A673 (cell line): ENCODE results near the gene NSFL1C. TPM values are rescaled to one million over a fixed set of nuclear protein-coding genes. Genes with fewer than 3 reads are reported as not detected.

Experiments
- BruUV-seq: library from RNA; stranded (reverse); fragments of 400-500 nt; replicated peaks from 2 replicates; lab custom pipeline; 2021; lab: Mats Ljungman, UMichigan
- CTCF ChIA-PET: fragments of 300-600 bp; sonication (Branson Sonifier 250); formaldehyde crosslinking; loops from one replicate; lab custom pipeline; 2022; ENCODE audit warnings: antibody characterized with exemption; lab: Charles Lee
- POLR2A ChIA-PET: fragments of 300-600 bp; sonication (Branson Sonifier 250); formaldehyde crosslinking; loops from one replicate; lab custom pipeline; 2022; ENCODE audit warnings: antibody characterized with exemption; ENCODE audit not compliant: low non-redundant PET; lab: Charles Lee
- DNase-seq: peaks from one replicate; pipeline ENCODE4 v3.0.0-alpha.2; 2015; ENCODE audit warnings: low spot score
- H3K27ac ChIP-seq: fragments of 200-600 bp; sonication (generic); 2 replicates; pipeline ENCODE4 v1.5.1; 2016; ENCODE audit warnings: mixed run types, low read depth, mild to moderate bottlenecking, mixed read lengths, antibody characterized with exemption, low read length; ENCODE audit not compliant: poor library complexity, severe bottlenecking
- H3K27me3 ChIP-seq: fragments of 200-600 bp; sonication (generic); replicated peaks from 2 replicates; pipeline ENCODE4 v1.6.1; 2017; ENCODE audit warnings: mixed run types, low read depth, mild to moderate bottlenecking, mixed read lengths, antibody characterized with exemption, low read length; ENCODE audit not compliant: insufficient read depth, poor library complexity
- H3K36me3 ChIP-seq: fragments of 200-600 bp; sonication (generic); 2 replicates; pipeline ENCODE4 v1.6.1; 2016; ENCODE audit warnings: mixed run types, mild to moderate bottlenecking, mixed read lengths, antibody characterized with exemption, low read length; ENCODE audit not compliant: insufficient read depth, poor library complexity, severe bottlenecking
- H3K4me1 ChIP-seq: fragments of 200-600 bp; sonication (generic); 2 replicates; pipeline ENCODE4 v1.6.1; 2017; ENCODE audit warnings: mixed run types, mild to moderate bottlenecking, mixed read lengths, antibody characterized with exemption, low read length; ENCODE audit not compliant: insufficient read depth, poor library complexity, severe bottlenecking
- H3K4me3 ChIP-seq: fragments of 200-600 bp; sonication (generic); 2 replicates; pipeline ENCODE4 v1.5.1; 2016; ENCODE audit warnings: low read depth, mixed run types, mild to moderate bottlenecking, mixed read lengths, low read length; ENCODE audit not compliant: poor library complexity, severe bottlenecking
- H3K9me3 ChIP-seq: fragments of 200-600 bp; sonication (generic); 2 replicates; pipeline ENCODE4 v1.6.1; 2016; ENCODE audit warnings: mixed run types, low read depth, mild to moderate bottlenecking, mixed read lengths, antibody characterized with exemption, low read length; ENCODE audit not compliant: poor library complexity, severe bottlenecking
- CTCF ChIP-seq: fragments of 300-800, 200-600 bp; sonication (generic); conservative IDR thresholded peaks from 2 replicates; pipeline ENCODE4 v1.5.1; 2017; ENCODE audit warnings: low read depth, mild to moderate bottlenecking, antibody characterized with exemption, low read length, moderate library complexity, mixed read lengths
- EZH2 ChIP-seq: fragments of 200-600 bp; sonication (generic); IDR thresholded peaks from 2 replicates; pipeline ENCODE4 v1.6.1; 2017; ENCODE audit warnings: borderline replicate concordance, low read depth, mild to moderate bottlenecking, mixed read lengths, antibody characterized with exemption, low read length; ENCODE audit not compliant: poor library complexity, severe bottlenecking
- intact Hi-C: fragments of 100-400 bp; cut with micrococcal nuclease; formaldehyde crosslinking; loops from one replicate; pipeline ENCODE4 v1.10.0; 2022; ENCODE audit not compliant: unreplicated experiment
- total RNA-seq: library from RNA; stranded (reverse); gene quantifications from 2 replicates; pipeline ENCODE4 v1.2.3, GENCODE V29; 2021

Gene NSFL1C
- total RNA-seq, 1 experiment from 2014 or later = 158 TPM

- TF ChIP-seq EZH2 (no peak), CTCF (no peak)
- intact Hi-C loops = no loop called here
Observed at GRCh38 chr20:1491281-1491840, 24.7 kb upstream of the NSFL1C start, which contains the start of gene SIRPB2. Gene SIRPB2, minus strand, starts transcription at chr20:1491420. Its CDS starts 61 bp downstream, at chr20:1491359.

DNA sequence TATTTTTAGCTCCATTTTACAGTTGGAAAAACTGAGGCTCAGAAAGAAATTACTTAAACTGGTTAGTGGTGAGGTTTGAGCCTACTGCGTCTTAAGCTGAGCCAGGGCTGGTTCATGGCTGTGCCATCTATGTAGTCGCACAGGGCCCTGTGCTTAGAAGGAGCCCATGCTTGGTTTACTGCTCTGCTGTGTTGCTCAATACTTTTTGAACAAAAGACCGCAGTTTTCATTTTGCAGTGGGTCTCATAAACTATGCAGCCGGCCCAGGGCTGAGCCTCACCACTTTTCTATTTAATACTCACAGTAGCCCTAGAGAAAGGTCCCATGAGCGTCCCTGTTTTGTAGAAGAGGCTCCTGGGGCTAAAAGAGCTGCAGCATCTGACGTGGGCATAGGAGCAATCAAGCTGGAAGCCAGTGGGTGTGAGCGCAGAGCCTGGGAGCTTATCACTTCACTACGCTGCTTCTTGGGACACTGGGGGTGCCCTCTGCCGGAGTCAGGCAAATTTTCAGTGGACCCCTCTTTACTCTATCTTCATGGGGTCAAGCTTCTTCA is 24.1 kb upstream of the NSFL1C start:
- Histone ChIP-seq H3K4me1 (peaks cover 51% of the 10 kb centered on the region), H3K36me3 (no peaks in the 10 kb centered on the region), H3K27me3 (peaks cover 3% of the 10 kb centered on the region), H3K9me3 (no peaks in the 10 kb centered on the region), H3K4me3 (peak overlapping the region; percentile 5), H3K27ac (peak overlapping the region; percentile 76)
- POLR2A ChIA-PET = no interaction called here
- TF ChIP-seq EZH2 = no peak
- TF ChIP-seq CTCF = no peak
- CTCF ChIA-PET = interaction anchor here (1.0 kb wide), 1 partner anchor 13 kb away, joined by 5 read pairs; no protein-coding TSS in a partner anchor
- intact Hi-C loops = no loop called here
- peak; percentile 21 for DNase-seq
- no TSS peak for BruUV-seq

More at GRCh38 chr20:1491281-1491840, 24.7 kb upstream of the NSFL1C start, which contains the start of gene SIRPB2:
- Histone ChIP-seq H3K36me3 (no peaks in the 10 kb centered on the region), H3K4me1 (peaks cover 51% of the 10 kb centered on the region), H3K4me3 (peak within 1 kb of the TSS; percentile 5), H3K9me3 (no peaks in the 10 kb centered on the region), H3K27me3 (peaks cover 3% of the 10 kb centered on the region), H3K27ac (peak within 1 kb of the TSS; percentile 76)
- ChIA-PET CTCF (interaction anchor here (1.0 kb wide), 2 partner anchors 13 kb away, joined by 3 to 5 read pairs; no protein-coding TSS in a partner anchor), POLR2A (no interaction called here)
- DNase-seq = peak; percentile 41
- no TSS peak for BruUV-seq

- ChIA-PET POLR2A (no interaction called here), CTCF (no interaction called here)
- no peak for DNase-seq
- TF ChIP-seq EZH2 (no peak), CTCF (no peak)
- Histone ChIP-seq H3K4me3 (no peak overlapping the region), H3K4me1 (peaks cover 49% of the 10 kb centered on the region), H3K36me3 (no peaks in the 10 kb centered on the region), H3K27me3 (peaks cover 3% of the 10 kb centered on the region), H3K9me3 (no peaks in the 10 kb centered on the region), H3K27ac (no peak overlapping the region)
- intact Hi-C loops = no loop called here
- no TSS peak for BruUV-seq
Observed at GRCh38 chr20:1489764-1490436, 23.3 kb upstream of the NSFL1C start.
